GM18511 (cell line): ENCODE results near the gene WWC2.
"Not testable (repeated sequence)": the region's sequence is repeated elsewhere in the genome, so short reads cannot be mapped to it uniquely, and the experiment has no call there.

ENCODE experiments used
- ATAC-seq: cut with Tn5 transposase; IDR thresholded peaks from one replicate; pipeline ENCODE4 v1.9.1; 2021; ENCODE audit warnings: mild to moderate bottlenecking, moderate library complexity; ENCODE audit not compliant: unreplicated experiment

The WWC2 gene

GRCh38 chr4:183326387-183326786, 227.3 kb downstream of the WWC2 start:
- ATAC-seq = not testable (repeated sequence)

GRCh38 chr4:183326853-183327252, 227.8 kb downstream of the WWC2 start:
- ATAC-seq = no peak

- ATAC-seq = no peak
These were observed 228.8 kb downstream of the WWC2 start for GRCh38 chr4:183327827-183328226.

DNA sequence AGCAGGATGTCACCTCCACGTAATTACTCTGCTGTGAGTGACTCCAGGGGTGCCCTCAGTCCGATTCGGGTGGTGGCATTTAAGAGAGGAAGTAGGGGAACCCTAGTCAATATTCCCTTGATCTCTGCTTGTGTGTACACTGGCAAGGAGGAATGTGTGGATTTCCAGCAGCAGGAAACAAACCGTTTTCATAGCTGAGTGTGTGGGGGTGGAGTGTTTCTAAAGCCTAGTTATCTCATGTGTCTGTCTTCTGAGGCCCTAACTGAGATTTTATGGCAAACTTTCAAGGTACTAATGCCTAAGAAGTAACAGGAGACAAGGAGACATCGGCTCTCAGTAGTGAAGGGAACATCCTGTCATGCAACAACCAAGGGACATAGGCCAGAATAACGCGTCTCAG, 229.8 kb downstream of the WWC2 start:
- ATAC-seq = no peak

DNA sequence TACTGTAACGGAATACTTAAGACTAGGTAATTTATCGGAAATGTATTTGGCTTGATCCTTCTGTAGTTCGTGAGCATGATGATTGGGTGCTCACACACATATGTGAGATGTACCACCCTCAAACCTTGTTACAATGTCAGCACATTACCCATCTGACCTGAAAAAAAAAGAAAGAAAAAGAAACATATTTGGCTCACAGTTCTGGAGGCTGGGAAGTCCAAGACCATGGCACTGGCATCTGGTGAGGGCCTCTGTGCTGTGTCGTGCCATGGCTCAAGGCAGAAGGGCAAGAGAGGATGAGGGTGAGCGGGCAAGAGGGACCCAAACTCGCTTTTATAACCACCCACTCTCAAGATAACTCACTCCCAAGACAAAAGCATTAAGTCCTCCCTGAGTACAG, 230.2 kb downstream of the WWC2 start:
- ATAC-seq = no peak

DNA sequence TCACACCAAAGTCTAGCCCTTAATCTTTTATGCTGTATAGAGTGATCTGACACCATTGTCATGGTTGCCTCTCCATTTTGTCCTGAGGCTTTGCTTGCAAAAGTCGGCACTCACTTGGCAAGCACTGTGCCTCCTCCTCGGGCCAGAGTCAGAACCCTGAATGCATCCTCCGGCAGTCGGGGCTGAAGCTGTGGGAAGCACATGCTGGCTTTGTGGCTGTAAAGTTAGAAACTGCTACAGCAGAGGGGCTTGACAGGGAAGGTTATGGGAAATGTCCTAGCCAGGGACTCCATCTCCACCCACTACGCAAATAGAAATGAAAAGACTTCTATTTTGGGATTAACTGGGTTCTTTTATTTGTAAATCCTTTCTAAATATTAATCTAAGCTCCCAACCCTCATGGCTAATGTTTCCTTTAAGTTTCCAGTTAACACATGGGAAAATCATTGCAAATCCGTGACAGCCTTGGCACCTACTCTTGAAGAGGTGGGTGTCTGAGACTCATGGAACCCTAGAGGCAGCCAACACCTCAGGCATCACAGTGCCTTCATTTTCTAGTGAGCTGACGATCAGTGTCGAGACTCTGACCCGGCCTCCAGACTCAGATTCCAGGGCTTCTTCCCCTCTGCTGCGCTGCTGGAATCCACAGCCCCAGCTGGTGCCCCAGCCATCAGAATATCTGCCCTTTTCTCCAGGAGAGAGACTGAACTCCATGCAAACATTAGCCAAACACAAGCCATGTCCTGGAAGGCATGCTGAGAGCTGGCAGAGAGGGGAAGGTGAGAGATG, 231.1 kb downstream of the WWC2 start:
- no peak for ATAC-seq

GRCh38 chr4:183330841-183331240, 231.8 kb downstream of the WWC2 start:
- no peak for ATAC-seq

DNA sequence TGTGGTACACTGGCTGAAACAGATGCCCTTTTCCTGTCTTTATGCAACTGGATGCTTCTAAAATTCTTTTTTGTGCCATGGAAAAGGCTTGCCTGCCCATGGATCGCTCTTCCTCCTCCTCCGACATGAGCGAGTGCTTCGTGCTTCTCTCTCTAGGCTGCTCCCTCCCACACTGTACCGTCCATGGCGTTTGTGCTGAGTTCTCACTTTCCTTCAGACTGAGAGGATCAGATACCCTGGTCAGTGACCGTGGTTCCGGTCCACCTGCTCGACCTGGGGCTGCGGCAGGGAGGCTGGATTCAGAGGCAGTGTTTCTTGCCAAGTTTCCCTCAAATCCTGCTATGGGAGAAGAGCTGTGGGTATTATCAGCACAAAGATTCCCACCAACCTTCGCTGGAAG, 233.4 kb downstream of the WWC2 start:
- peak; percentile 68 for ATAC-seq

DNA sequence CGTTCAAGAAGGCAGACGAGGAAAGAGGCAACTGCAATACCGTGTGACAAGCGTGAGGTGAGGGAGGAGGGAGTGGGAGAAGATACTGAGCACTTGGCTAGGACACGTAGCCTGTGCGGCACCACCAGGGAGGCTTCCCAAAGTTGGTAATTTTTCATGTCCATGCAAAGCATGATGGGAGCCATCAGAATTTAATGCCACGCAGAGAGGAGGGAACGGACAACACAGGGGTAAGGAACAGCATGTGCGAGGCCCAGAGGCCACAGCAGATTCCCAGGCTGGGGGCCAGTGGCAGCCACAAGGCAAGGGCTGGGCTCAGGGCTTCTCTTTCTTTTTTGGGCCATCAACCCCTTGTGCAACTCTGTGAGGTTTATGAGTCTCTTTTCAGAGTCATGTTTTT, 234.1 kb downstream of the WWC2 start:
- ATAC-seq = no peak

GRCh38 chr4:183333983-183334382, 234.9 kb downstream of the WWC2 start:
- no peak for ATAC-seq

DNA sequence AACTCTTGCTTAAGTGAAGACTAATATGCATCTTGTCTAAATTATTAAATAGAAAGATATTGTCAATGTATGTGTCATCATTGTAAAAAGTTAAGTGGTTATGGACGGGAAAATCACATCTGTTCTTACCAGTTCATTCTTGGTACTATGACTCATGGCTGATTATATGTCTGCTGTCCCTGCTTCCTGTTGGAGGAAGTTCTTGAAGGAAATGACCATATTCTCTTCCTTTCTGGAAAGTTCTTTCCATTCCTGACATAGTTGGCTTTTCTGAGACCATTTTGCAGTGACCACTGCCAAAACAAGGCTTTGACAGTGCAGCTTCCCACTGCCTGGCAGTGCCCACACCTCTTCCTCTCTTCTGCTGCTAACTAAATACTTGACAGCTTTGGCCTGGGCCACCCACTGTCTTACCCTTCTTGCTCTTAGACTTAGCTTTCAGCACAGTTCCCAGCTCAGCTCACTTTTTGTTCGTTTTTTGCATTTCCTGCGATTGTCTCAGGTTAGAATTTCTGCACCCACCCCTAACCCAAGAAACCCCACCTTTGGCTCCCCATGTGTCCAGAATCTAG, 236.4 kb downstream of the WWC2 start:
- ATAC-seq = no peak

DNA sequence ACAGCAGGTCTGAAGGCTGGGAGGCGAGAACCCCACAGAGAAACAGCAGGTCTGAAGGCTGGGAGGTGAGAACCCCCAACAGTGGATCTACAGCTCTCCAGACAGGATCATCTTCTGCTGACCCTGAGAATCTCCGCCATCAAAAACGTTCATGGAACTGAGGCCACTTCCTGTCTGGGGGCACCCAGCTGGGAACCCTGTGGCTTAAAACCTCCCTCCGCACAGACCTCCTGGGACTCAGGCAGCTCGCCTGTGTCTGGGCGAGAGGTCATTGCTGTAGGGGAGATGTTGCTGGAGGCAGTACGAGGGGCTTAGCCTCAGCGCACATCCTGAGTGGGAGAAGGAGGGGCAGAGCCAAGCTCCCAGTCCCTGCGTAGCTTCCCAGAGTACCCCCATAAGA, 238.3 kb downstream of the WWC2 start:
- ATAC-seq = no peak

DNA sequence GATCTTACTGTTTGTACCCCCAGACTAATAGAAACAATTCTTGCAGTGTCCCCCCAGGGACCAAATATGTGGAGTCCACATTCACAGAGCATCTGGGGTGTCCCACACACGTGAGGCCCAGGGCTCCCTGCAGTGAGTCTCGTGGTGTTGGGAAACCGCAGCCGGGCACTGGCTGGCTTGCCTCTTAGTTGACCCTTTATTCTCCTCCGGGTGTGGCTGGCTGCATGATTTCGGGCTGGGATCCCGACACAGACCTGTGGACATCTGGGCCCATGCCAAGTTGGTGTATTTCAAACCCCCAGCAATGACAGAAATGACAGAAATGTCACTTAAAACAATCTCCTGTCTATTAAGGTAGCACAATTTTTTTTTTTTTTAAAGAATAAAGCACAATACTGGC, 238.8 kb downstream of the WWC2 start:
- ATAC-seq = no peak

- peak; percentile 66 for ATAC-seq
These were observed 243.8 kb downstream of the WWC2 start for GRCh38 chr4:183342541-183343533.

DNA sequence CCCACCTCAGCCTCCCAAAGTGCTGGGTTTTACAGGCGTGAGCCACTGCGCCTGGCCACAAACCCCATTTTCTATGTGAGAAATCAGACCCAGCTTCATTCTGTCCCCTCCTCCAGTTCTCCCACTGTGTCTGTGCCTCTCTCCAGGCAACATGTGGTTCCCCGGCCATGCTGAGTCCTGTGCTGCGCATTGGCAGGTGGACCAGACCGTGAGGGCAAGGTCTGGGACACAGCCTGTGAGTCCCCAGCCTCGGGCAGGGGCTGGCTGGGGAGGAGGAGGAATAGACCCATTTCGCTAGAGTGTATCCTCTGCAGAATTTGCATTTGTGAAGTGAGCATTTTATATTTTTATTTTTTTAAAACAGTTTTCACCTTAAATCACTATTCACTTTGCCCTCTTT, 244.7 kb downstream of the WWC2 start:
- ATAC-seq = no peak

GRCh38 chr4:183344523-183345255, 245.6 kb downstream of the WWC2 start:
- ATAC-seq = no peak

GRCh38 chr4:183345261-183345660, 246.2 kb downstream of the WWC2 start:
- ATAC-seq = no peak

- no peak for ATAC-seq
These were observed 248.1 kb downstream of the WWC2 start for GRCh38 chr4:183347146-183347545.

DNA sequence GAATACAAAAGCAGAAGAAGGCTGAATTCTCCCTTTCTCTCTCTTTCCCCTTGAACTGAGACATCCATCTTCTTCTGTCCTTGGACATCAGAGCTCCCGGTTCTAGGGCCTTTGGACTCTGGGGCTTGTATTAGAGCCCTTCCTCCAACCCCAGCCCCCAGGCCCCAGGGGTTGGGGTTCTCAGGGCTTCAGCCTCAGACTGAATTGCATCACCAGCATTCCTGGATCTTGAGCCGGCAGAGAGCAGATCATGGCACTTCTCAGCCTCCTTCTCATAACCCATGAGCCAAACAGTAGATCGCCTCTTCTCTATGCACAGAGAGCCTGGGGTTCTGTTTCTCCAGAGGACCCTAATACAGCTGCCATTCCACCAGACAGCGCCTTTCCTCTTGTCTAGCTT, 248.5 kb downstream of the WWC2 start:
- no peak for ATAC-seq

DNA sequence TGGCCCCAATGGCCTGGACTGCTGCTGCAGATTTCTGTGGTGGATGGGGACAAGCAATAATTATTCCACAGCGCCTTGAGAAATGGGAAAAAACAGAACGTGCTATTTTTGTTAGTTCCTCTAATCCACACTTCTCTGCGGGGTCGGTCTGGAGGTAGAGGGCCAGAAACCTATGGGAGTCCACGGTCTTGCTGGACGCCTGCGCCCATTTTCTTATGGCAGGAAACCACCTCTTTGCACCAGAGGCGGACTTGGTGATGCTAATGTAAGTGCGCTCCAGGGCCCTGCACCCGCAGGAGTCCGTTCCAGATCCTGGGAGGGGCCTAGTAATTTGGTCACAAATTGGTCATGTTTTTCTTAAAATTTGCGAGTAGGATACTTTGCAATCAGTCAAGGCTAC, 249.1 kb downstream of the WWC2 start:
- no peak for ATAC-seq
